Activated CD4-positive, alpha-beta T cell treated with anti-CD3 and anti-CD28 coated beads for 48 hours (primary cell): ENCODE measurements around the gene TMEM181.
"Not testable (repeated sequence)": the region's sequence is repeated elsewhere in the genome, so short reads cannot be mapped to it uniquely, and the experiment has no call there.

Experiments
- DNase-seq: peaks from one replicate; pipeline ENCODE4 v3.0.0-alpha.2; 2020

The TMEM181 gene

GRCh38 chr6:158559895-158560835 lies at the start of gene TMEM181:
Gene TMEM181, plus strand, starts transcription at chr6:158560091. Its CDS starts 134 bp downstream, at chr6:158560225.
- peak; percentile 89 for DNase-seq

DNA sequence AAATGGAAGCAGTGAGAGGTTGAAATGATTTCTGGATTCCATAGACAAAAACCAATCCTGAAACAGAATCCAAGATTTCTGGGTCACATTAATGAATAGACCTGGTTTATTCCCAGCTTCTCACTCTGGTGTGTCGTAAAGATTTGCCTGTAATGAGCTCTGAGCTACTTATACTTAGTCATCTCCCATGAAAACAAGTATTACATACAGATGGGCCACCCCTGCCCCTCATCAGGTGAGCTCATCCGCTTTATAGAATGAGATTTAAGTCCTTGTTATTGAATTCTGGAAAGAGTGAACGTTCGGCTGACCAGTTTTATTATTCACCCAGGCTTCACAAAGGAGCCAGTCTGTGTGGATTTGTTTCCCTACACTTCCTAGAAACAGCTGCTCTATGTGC lies 47.1 kb upstream of the TMEM181 start:
- no peak for DNase-seq

- no peak for DNase-seq
These were observed 45.7 kb upstream of the TMEM181 start for GRCh38 chr6:158514176-158514575.

GRCh38 chr6:158514991-158515390 lies 44.9 kb upstream of the TMEM181 start:
- DNase-seq, result no peak

DNA sequence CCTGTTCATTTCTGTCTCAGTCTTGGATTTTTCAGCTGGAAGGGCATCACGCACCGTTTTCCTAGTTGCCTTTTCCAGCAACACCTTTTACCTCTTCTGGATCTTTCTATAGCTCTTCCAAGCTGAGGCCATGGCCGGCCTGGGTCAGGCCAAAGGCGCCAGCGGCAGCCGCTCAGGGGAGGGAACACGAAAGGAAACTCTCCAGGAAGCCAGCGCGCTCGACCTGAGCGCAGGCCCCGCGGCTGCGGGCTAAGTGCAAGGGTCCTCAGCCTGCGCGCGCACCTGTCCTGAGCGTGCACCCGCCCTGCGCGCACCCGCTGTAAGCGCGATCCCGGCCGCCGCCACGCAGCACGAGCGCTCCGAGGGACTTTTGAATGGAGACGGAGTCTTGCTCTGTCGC lies 43.8 kb upstream of the TMEM181 start:
- DNase-seq, result no peak

DNA sequence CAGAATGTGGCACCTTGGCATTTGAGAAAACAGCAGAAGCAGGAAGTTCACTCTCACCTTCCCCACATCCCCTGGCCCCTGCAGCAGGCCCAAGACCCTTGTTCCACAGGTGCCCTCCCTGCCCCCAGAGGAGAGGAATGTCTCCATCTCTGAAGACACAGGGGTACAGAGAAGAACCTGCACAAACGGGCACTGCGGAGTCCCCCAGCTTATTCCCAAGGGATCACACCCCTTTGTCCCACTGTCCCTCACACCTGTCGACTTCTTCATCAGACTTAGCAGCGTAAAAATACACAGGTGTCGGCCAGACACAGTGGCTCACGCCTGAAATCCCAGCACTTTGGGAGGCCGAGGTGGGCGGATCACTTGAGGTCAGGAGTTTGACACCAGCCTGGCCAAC lies 42.9 kb upstream of the TMEM181 start:
- DNase-seq, result no peak

- DNase-seq, result no peak
These were observed 42.3 kb upstream of the TMEM181 start for GRCh38 chr6:158517581-158517980.

DNA sequence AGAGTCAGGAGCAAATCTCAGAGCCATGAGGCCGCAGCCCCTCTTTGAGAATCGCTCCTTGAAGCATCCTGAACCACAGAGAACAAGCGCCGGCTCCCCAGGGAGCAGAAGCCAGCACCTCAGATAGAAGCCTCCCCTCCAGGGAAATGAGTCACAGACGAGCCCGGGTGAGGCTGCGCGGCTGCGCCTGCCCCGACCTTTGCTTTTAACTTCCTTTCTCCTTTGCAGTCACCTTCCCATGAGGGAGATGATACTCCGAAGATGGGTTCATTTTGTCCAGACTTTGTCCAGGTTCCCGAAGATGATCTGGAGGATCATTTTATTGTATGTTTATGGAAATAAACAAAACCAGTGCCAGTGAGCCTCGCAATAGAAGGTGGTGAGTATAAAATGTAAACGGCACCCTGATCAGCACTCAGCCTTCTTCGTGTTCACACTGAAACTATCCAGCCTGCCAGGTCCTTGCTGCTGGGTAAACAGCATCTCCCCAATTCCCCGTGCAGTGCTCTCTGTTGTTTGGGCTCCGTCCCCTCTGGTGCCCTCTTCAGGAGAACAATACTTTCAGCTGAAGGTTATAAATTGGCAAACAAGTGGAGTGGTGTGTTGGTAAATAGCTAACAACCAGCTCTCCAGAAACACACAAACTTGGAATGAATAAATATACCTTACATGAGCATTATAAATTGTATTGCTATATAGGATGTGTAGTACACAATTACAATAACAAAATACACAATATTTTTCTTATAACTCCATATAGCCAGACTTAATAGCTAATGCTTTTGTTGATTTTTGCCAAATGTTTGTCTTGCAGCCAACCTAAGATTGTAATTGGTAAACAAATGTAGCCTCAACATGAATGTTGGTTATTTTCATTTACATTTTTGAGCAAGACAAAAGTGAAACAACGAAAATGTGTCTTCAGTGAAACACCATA lies 41.4 kb upstream of the TMEM181 start:
- DNase-seq, result peak; percentile 68

- no peak for DNase-seq
These were observed 40.6 kb upstream of the TMEM181 start for GRCh38 chr6:158519300-158519699.

GRCh38 chr6:158519761-158520160 lies 40.1 kb upstream of the TMEM181 start:
- DNase-seq, result no peak

DNA sequence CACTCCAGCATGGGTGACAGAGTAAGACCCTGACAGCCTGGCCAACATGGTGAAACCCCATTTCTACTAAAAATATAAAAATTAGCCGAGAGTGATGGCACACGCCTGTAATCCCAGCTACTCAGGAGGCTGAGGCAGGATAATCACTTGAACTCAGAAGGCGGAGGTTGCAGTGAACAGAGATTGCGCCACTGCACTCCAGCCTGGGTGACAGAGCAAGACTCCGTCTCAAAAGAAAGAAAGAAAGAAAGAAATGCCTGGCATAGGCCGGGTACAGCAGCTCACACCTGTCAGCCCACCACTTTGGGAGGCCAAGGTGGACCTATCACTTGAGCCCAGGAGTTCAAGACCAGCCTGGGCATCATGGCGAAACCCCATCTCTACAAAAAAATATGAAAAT lies 38.9 kb upstream of the TMEM181 start:
- DNase-seq, result not testable (repeated sequence)

GRCh38 chr6:158521759-158522158 lies 38.1 kb upstream of the TMEM181 start:
- no peak for DNase-seq

GRCh38 chr6:158522616-158523015 lies 37.3 kb upstream of the TMEM181 start:
- no peak for DNase-seq

DNA sequence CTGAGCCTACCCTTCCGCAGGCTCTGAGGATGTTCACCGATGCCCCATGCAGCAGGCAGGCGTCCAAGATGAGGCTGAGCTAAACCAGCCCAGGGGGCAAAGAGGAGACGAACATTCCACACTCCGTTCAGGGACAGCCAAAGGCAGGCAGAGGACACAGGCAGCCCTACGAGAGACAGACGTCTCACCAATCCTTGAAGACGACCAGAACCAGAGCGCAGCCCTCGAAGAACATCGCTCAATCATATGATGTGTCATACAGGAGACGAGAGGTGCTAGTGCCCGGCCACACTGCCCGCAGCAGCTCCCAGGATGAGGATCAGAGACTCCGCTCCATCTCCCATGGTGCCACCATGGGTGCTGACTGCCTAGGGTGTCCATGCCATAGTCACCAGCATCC lies 35.6 kb upstream of the TMEM181 start:
- no peak for DNase-seq

GRCh38 chr6:158527858-158528257 lies 32.0 kb upstream of the TMEM181 start:
- not testable (repeated sequence) for DNase-seq

GRCh38 chr6:158528826-158529225 lies 31.1 kb upstream of the TMEM181 start:
- DNase-seq, result no peak

DNA sequence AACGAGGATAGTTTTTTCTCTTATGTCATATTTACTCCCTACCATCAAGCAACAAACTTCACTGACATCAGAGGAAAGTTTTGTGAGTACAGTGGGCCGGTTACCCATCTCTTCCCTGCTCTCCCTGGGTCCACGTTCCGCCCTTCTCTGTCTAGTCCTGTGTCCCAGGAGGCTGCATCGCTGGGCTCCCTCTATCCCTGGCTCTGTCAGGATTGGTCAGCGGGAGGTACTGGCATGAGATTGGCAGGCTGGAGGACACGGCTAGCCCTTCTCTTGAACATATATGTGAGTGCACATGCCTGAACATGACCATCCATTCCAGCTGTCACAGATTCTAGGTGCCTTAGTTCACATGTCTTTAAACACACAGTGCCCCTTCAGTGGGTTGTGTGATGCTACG lies 30.3 kb upstream of the TMEM181 start:
- DNase-seq, result no peak

GRCh38 chr6:158531566-158531965 lies 28.3 kb upstream of the TMEM181 start:
- DNase-seq, result no peak

DNA sequence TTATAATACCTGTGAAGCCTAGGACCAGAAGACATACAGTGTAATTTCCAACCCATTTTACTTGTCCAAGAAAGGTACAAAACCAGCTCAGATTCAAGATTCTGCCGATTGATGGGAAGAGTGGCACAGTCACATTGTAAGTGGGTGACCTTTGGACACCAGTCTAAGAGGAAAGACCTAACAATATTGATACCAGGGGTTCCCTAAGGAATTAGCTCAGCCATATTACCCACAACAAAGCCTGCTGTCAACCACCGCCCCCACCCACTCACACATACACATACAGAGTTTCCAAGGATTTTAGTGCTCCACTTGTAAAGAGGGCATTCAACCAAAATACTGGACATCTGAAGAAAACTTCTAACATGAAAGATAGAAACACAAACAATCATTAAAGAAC lies 27.9 kb upstream of the TMEM181 start:
- no peak for DNase-seq

- peak; percentile 77 for DNase-seq
These were observed 23.6 kb upstream of the TMEM181 start for GRCh38 chr6:158536084-158536890.

DNA sequence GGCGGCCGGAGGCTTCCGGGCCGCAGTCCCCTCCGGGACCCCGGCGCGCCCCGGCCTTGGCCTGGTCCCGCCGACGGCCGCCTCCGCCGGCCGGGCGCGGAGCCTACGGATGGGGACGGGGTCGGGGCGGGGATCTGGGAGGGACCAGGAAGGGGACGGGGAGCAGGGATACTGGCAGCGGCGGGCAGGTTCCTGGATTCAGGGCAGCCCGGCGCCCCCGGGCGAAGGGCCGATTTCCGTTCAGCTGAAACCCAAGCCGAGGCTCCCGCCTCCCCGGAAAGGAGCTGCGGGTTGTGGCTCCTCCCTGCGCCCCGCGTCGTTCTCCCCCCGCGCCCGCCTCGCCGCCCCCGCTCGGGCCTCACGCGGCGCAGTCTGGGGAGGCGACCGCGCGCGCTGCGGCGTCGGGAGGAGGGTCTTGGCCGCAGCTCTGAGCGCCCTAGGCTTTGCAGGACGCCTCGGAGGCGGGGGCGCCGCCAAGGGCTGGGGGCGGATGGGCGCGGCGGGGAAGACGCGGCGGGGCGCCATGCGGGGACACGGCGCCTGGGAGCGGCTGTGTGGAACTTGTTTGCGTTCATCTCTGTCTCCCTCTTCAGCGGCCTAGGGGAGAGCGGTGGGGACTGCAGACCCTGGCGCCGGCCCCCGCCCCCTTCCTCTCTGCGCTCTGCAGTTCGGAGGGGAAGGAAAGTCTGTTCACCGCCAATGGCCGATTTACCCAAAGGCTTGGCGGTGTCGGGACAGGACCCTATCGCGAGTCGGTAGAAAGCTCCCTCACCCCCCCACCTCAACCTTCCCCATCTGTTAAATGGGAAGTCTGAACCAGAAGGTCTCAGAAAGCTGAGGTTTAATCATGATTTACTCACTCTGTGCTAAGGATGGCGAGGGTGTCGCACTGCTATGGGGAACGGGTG lies 22.7 kb upstream of the TMEM181 start:
- DNase-seq, result peak; percentile 27

DNA sequence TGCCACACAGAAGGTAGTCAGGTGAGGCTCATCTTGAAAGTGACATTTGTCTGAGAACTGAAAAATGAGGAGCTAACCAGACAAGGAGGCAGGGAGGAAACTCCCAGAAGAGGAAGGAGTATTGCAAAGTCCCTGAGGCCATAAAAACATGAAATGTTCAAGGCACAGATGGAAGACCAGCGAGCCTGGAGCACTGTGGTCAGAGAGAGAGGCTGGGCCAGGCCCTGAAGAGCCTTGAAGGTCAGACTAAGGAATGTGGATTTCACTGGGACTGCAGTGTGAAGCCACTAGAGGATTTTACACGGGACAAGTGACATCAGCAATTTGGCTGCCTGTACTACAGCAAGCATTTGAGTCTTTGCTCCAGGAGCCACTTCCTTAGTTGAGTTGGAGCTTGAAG lies 21.1 kb upstream of the TMEM181 start:
- no peak for DNase-seq
